ENCODE results near the gene FAM32A. TPM values are rescaled to one million over a fixed set of nuclear protein-coding genes. Genes with fewer than 3 reads are reported as not detected.

Gene FAM32A
- total and polyA plus RNA-seq, 2 of the 8 experiments (the other 6 are each of a cell fraction or from before 2014, with no cell fraction given): 75.6 to 105 TPM

DNA sequence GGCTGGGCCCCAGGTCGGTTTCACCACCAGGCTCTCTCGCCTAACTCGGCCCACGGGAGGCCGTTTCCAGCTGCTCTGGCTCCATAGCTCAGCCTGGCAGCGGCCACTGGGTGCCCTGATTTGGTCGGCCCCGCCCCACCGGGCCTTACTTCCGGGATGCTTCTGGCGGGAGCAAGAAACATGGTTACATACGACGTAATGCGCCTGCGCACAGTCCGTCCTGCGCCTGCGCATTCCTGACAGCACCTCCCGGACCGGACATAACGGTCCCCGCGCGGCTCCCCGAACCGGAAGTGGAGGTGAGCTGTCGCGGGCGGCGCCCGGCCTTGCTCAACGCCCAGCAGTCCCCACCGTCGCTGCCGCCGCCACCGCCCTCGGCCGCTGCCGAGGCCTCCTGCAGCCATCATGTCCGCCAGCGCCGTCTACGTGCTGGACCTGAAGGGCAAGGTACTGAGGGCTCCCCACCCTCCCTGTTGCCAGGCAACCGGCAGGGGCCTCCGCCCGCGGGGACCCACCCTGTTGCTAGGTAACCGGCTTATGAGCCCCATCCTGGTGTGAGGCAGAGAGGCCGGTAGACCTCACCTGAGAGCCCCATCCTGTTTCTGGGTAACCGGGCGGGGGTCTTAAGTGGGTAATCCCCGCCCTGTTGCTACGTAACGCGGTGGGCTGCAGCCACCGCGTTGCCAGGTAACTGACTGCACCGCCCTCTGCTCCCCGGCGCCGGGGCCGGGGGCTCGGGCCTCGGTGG is 12.6 kb downstream of the FAM32A start, which contains the start of gene AP1M1 (continued):
- TF ChIP-seq SIRT6 (IDR thresholded peaks at IDR 0.05; ENCODE audit: low read length) (no peak), HDAC2 (IDR thresholded peaks at IDR 0.05; ENCODE audit: borderline replicate concordance in 1 of 2, low read depth in 2 of 2, low read length in 2 of 2) (no peak), TAF1 (IDR thresholded peaks at IDR 0.05; ENCODE audit: low read depth, low read length) (peak; percentile 55; the same call in 1 of the 2 replicates), HDAC6 (IDR thresholded peaks at IDR 0.05; ENCODE audit: low read depth, low read length) (no peak), MAX (IDR thresholded peaks at IDR 0.05) (no peak), EZH2 (IDR thresholded peaks at IDR 0.05; ENCODE audit: low read depth, low read length, severe bottlenecking) (no peak), RFX5 (IDR thresholded peaks at IDR 0.05; ENCODE audit: borderline replicate concordance, low read depth, low read length) (no peak)
- TF ChIP-seq, protein P1, sequence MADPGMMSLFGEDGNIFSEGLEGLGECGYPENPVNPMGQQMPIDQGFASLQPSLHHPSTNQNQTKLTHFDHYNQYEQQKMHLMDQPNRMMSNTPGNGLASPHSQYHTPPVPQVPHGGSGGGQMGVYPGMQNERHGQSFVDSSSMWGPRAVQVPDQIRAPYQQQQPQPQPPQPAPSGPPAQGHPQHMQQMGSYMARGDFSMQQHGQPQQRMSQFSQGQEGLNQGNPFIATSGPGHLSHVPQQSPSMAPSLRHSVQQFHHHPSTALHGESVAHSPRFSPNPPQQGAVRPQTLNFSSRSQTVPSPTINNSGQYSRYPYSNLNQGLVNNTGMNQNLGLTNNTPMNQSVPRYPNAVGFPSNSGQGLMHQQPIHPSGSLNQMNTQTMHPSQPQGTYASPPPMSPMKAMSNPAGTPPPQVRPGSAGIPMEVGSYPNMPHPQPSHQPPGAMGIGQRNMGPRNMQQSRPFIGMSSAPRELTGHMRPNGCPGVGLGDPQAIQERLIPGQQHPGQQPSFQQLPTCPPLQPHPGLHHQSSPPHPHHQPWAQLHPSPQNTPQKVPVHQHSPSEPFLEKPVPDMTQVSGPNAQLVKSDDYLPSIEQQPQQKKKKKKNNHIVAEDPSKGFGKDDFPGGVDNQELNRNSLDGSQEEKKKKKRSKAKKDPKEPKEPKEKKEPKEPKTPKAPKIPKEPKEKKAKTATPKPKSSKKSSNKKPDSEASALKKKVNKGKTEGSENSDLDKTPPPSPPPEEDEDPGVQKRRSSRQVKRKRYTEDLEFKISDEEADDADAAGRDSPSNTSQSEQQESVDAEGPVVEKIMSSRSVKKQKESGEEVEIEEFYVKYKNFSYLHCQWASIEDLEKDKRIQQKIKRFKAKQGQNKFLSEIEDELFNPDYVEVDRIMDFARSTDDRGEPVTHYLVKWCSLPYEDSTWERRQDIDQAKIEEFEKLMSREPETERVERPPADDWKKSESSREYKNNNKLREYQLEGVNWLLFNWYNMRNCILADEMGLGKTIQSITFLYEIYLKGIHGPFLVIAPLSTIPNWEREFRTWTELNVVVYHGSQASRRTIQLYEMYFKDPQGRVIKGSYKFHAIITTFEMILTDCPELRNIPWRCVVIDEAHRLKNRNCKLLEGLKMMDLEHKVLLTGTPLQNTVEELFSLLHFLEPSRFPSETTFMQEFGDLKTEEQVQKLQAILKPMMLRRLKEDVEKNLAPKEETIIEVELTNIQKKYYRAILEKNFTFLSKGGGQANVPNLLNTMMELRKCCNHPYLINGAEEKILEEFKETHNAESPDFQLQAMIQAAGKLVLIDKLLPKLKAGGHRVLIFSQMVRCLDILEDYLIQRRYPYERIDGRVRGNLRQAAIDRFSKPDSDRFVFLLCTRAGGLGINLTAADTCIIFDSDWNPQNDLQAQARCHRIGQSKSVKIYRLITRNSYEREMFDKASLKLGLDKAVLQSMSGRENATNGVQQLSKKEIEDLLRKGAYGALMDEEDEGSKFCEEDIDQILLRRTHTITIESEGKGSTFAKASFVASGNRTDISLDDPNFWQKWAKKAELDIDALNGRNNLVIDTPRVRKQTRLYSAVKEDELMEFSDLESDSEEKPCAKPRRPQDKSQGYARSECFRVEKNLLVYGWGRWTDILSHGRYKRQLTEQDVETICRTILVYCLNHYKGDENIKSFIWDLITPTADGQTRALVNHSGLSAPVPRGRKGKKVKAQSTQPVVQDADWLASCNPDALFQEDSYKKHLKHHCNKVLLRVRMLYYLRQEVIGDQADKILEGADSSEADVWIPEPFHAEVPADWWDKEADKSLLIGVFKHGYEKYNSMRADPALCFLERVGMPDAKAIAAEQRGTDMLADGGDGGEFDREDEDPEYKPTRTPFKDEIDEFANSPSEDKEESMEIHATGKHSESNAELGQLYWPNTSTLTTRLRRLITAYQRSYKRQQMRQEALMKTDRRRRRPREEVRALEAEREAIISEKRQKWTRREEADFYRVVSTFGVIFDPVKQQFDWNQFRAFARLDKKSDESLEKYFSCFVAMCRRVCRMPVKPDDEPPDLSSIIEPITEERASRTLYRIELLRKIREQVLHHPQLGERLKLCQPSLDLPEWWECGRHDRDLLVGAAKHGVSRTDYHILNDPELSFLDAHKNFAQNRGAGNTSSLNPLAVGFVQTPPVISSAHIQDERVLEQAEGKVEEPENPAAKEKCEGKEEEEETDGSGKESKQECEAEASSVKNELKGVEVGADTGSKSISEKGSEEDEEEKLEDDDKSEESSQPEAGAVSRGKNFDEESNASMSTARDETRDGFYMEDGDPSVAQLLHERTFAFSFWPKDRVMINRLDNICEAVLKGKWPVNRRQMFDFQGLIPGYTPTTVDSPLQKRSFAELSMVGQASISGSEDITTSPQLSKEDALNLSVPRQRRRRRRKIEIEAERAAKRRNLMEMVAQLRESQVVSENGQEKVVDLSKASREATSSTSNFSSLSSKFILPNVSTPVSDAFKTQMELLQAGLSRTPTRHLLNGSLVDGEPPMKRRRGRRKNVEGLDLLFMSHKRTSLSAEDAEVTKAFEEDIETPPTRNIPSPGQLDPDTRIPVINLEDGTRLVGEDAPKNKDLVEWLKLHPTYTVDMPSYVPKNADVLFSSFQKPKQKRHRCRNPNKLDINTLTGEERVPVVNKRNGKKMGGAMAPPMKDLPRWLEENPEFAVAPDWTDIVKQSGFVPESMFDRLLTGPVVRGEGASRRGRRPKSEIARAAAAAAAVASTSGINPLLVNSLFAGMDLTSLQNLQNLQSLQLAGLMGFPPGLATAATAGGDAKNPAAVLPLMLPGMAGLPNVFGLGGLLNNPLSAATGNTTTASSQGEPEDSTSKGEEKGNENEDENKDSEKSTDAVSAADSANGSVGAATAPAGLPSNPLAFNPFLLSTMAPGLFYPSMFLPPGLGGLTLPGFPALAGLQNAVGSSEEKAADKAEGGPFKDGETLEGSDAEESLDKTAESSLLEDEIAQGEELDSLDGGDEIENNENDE (IDR thresholded peaks at IDR 0.05; ENCODE audit: insufficient replicate concordance, low read length): no peak
- TF ChIP-seq, protein P2, sequence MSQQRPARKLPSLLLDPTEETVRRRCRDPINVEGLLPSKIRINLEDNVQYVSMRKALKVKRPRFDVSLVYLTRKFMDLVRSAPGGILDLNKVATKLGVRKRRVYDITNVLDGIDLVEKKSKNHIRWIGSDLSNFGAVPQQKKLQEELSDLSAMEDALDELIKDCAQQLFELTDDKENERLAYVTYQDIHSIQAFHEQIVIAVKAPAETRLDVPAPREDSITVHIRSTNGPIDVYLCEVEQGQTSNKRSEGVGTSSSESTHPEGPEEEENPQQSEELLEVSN (IDR thresholded peaks at IDR 0.05): peak; percentile 63

Measured in H1 (cell line).